Measurements from ENCODE around the gene FAM168A.

The FAM168A gene

GRCh38 chr11:73386546-73386945, 211.4 kb downstream of the FAM168A start:
- H3K27ac ChIP-seq = peak overlapping the region; percentile 93
- CTCF ChIA-PET = no interaction called here

DNA sequence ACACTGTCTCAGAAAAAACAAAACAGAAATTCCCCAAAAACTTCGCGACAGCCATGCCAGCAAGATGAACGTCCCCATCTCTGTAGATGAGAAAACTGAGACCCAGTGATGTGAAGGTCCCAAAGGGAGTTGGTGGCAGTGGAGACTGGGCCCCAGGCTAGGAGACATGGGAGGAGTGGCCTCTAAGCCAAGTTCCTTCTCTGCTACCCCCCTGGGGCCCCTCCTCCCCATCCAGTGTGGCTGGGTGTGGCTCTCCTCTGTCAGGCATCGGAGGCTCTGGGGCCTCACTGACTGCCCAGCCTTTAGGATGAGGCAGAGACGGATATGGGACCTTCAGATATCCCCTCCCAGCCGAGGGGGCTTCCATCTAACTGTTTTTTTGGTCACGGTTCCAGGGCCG, 211.9 kb downstream of the FAM168A start:
- ChIA-PET CTCF (no interaction called here), POLR2A (ENCODE audit: low non-redundant PET) (no interaction called here)
- TF ChIP-seq CTCF (conservative IDR thresholded peaks at IDR 0.05; ENCODE audit: low read depth) = no peak
- peak overlapping the region; percentile 93 for H3K27ac ChIP-seq
- DNase-seq (ENCODE audit: low spot score) = no peak

More at GRCh38 chr11:73386546-73386945, 211.4 kb downstream of the FAM168A start:
- POLR2A ChIA-PET (ENCODE audit: low non-redundant PET) = interaction anchor here (0.6 kb wide), 1 partner anchor 9 kb away, joined by 3 read pairs; no protein-coding TSS in a partner anchor
- DNase-seq (ENCODE audit: low spot score) = no peak
- TF ChIP-seq CTCF (conservative IDR thresholded peaks at IDR 0.05; ENCODE audit: low read depth) = no peak

DNA sequence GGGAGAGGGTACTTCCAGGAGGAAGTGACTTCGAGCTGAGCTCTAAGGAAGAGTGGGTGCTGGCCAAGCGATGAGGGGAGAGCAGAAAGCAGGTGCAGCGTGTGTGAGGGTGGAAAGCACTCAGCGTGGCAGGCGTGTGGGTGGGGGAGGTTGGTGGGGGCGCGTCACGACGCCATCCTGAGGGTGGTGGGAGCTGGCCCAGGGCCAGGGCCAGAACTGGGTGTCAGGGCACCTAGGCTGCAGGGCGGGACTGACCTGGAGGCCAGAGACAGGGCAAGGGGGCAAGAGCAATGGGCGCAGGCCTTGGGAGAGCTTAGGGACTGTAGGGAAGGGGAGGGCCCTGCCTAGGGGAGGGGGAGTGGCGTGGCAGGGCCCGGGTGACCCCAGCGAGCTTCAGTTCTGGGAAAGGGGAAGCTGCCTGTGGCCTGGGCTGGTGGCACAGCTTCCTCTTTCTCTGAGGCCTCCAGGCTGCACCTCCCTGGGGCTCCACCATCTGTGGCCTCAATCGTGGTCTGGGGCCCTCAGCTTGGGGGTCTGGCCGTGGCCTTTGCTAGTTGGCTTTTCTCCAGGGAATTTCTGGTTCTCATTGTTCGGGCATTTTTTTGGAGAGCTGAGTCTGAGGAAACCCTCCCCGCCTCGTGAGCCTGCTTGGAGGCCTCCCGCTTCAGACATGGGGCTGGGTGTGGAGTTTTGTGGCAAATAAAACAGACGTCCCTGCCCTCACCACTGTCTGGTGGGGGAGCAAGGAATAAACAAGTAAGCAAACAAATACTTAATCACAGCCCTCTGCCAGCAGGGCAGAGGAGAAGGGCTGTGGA, 212.8 kb downstream of the FAM168A start:
- ChIA-PET POLR2A (ENCODE audit: low non-redundant PET) (no interaction called here), CTCF (interaction anchor here (0.5 to 0.7 kb wide), 2 partner anchors 34 to 557 kb away, joined by 3 to 8 read pairs; no protein-coding TSS in a partner anchor)
- no peak for TF ChIP-seq CTCF (conservative IDR thresholded peaks at IDR 0.05; ENCODE audit: low read depth)
- no peak for DNase-seq (ENCODE audit: low spot score)
- peak overlapping the region; percentile 93 for H3K27ac ChIP-seq

- POLR2A ChIA-PET (ENCODE audit: low non-redundant PET) = no interaction called here
- no peak for TF ChIP-seq CTCF (conservative IDR thresholded peaks at IDR 0.05; ENCODE audit: low read depth)
- peak overlapping the region; percentile 93 for H3K27ac ChIP-seq
Observed at GRCh38 chr11:73384531-73384871, 213.4 kb downstream of the FAM168A start.

DNA sequence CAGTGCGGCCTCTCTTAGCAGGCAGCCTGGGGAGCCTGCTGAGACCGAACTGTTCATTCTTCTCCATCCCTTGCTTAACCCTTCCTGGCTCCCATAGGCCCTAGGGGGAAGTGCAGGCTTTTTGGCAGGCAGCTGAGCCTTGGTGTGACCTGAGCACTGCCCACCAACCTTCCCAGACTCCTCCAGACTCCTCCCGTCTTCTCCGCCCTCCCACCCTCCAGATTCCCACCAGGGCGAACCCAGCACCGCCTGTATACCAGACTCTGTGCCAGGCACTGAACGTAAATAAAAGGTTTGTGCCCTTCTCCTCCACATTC, 213.8 kb downstream of the FAM168A start:
- POLR2A ChIA-PET (ENCODE audit: low non-redundant PET) = no interaction called here
- peak overlapping the region; percentile 93 for H3K27ac ChIP-seq
- TF ChIP-seq CTCF (conservative IDR thresholded peaks at IDR 0.05; ENCODE audit: low read depth) = no peak
- DNase-seq (ENCODE audit: low spot score) = no peak
- CTCF ChIA-PET = interaction anchor here (0.8 kb wide), 1 partner anchor 278 kb away, joined by 4 read pairs; no protein-coding TSS in a partner anchor

More at GRCh38 chr11:73384531-73384871, 213.4 kb downstream of the FAM168A start:
- CTCF ChIA-PET = interaction anchor here (0.5 kb wide), 1 partner anchor 557 kb away, joined by 8 read pairs; no protein-coding TSS in a partner anchor
- DNase-seq (ENCODE audit: low spot score) = no peak

GRCh38 chr11:73383249-73384124, 214.4 kb downstream of the FAM168A start:
- POLR2A ChIA-PET (ENCODE audit: low non-redundant PET) = no interaction called here
- DNase-seq (ENCODE audit: low spot score) = no peak
- CTCF ChIA-PET = interaction anchor here (0.8 to 1.0 kb wide), 3 partner anchors 10 to 278 kb away, joined by 4 to 6 read pairs (median 5); no protein-coding TSS in a partner anchor
- TF ChIP-seq CTCF (conservative IDR thresholded peaks at IDR 0.05; ENCODE audit: low read depth) = no peak
- peak overlapping the region; percentile 93 for H3K27ac ChIP-seq
